Measurements from ENCODE around the gene TMEM89. TPM values are rescaled to one million over a fixed set of nuclear protein-coding genes. Genes with fewer than 3 reads are reported as not detected.

TMEM89 gene
- total and polyA plus RNA-seq, 5 donors, result not detected

- no peak for ATAC-seq
- no peaks in the 10 kb centered on the region for H3K27me3 ChIP-seq (ENCODE audit: control insufficient read depth, insufficient read depth)
- no peaks in the 10 kb centered on the region for H3K4me1 ChIP-seq (ENCODE audit: control insufficient read depth, insufficient read depth, low read length)
- no peak overlapping the region for H3K27ac ChIP-seq (ENCODE audit: low read length)
- no peak for DNase-seq
- intact Hi-C loops (cut with DNase I), result no loop called here
- H3K4me3 ChIP-seq (ENCODE audit: low read length), result no peak overlapping the region
- 88% methylated on average over 9 of the region's 9 CpGs for WGBS
- no peaks in the 10 kb centered on the region for H3K9me3 ChIP-seq (ENCODE audit: control insufficient read depth, low read length)
Observed at GRCh38 chr3:48584836-48585235, 36.7 kb downstream of the TMEM89 start.

- WGBS, result 91% methylated on average over 14 of the region's 14 CpGs
- DNase-seq (no peak), ATAC-seq (no peak)
- H3K27me3 ChIP-seq (ENCODE audit: control insufficient read depth, insufficient read depth), result no peaks in the 10 kb centered on the region
- H3K4me3 ChIP-seq (ENCODE audit: low read length), result no peak overlapping the region
- H3K9me3 ChIP-seq (ENCODE audit: control insufficient read depth, low read length), result no peaks in the 10 kb centered on the region
- no peak overlapping the region for H3K27ac ChIP-seq (ENCODE audit: low read length)
- no peaks in the 10 kb centered on the region for H3K4me1 ChIP-seq (ENCODE audit: control insufficient read depth, insufficient read depth, low read length)
- intact Hi-C loops (cut with DNase I), result no loop called here
Observed at GRCh38 chr3:48581621-48582481, 39.7 kb downstream of the TMEM89 start.

GRCh38 chr3:48576647-48577046 is 44.9 kb downstream of the TMEM89 start:
- Histone ChIP-seq H3K27me3 (ENCODE audit: control insufficient read depth, insufficient read depth) (no peaks in the 10 kb centered on the region), H3K4me1 (ENCODE audit: control insufficient read depth, insufficient read depth, low read length) (no peaks in the 10 kb centered on the region), H3K27ac (ENCODE audit: low read length) (no peak overlapping the region), H3K4me3 (ENCODE audit: low read length) (no peak overlapping the region), H3K9me3 (ENCODE audit: control insufficient read depth, low read length) (no peaks in the 10 kb centered on the region)
- intact Hi-C loops (cut with DNase I), result no loop called here
- ATAC-seq (no peak), DNase-seq (no peak)
- WGBS, result 86% methylated on average over 4 of the region's 4 CpGs

GRCh38 chr3:48575366-48575765 is 46.2 kb downstream of the TMEM89 start:
- Histone ChIP-seq H3K9me3 (ENCODE audit: control insufficient read depth, low read length) (no peaks in the 10 kb centered on the region), H3K4me1 (ENCODE audit: control insufficient read depth, insufficient read depth, low read length) (no peaks in the 10 kb centered on the region), H3K4me3 (ENCODE audit: low read length) (no peak overlapping the region), H3K27me3 (ENCODE audit: control insufficient read depth, insufficient read depth) (no peaks in the 10 kb centered on the region), H3K27ac (ENCODE audit: low read length) (no peak overlapping the region)
- intact Hi-C loops (cut with DNase I), result no loop called here
- no peak for ATAC-seq
- 85% methylated on average over 17 of the region's 17 CpGs for WGBS
- no peak for DNase-seq

GRCh38 chr3:48573973-48574585 is 47.5 kb downstream of the TMEM89 start:
- Histone ChIP-seq H3K4me3 (ENCODE audit: low read length) (no peak overlapping the region), H3K9me3 (ENCODE audit: control insufficient read depth, low read length) (no peaks in the 10 kb centered on the region), H3K27me3 (ENCODE audit: control insufficient read depth, insufficient read depth) (no peaks in the 10 kb centered on the region), H3K4me1 (ENCODE audit: control insufficient read depth, insufficient read depth, low read length) (no peaks in the 10 kb centered on the region), H3K27ac (ENCODE audit: low read length) (no peak overlapping the region)
- intact Hi-C loops (cut with DNase I), result no loop called here
- no peak for ATAC-seq
- 92% methylated on average over 10 of the region's 10 CpGs for WGBS
- no peak for DNase-seq

GRCh38 chr3:48572517-48572916 is 49.1 kb downstream of the TMEM89 start:
- Histone ChIP-seq H3K4me1 (ENCODE audit: control insufficient read depth, insufficient read depth, low read length) (no peaks in the 10 kb centered on the region), H3K9me3 (ENCODE audit: control insufficient read depth, low read length) (no peaks in the 10 kb centered on the region), H3K27ac (ENCODE audit: low read length) (no peak overlapping the region), H3K4me3 (ENCODE audit: low read length) (no peak overlapping the region), H3K27me3 (ENCODE audit: control insufficient read depth, insufficient read depth) (no peaks in the 10 kb centered on the region)
- ATAC-seq, result no peak
- no peak for DNase-seq
- intact Hi-C loops (cut with DNase I), result no loop called here
- WGBS, result 87% methylated on average over 7 of the region's 7 CpGs

GRCh38 chr3:48571938-48572337 is 49.6 kb downstream of the TMEM89 start:
- WGBS, result 84% methylated on average over 12 of the region's 12 CpGs
- no peak overlapping the region for H3K4me3 ChIP-seq (ENCODE audit: low read length)
- no peaks in the 10 kb centered on the region for H3K9me3 ChIP-seq (ENCODE audit: control insufficient read depth, low read length)
- no peaks in the 10 kb centered on the region for H3K4me1 ChIP-seq (ENCODE audit: control insufficient read depth, insufficient read depth, low read length)
- DNase-seq, result no peak
- ATAC-seq, result no peak
- H3K27me3 ChIP-seq (ENCODE audit: control insufficient read depth, insufficient read depth), result no peaks in the 10 kb centered on the region
- intact Hi-C loops (cut with DNase I), result no loop called here
- H3K27ac ChIP-seq (ENCODE audit: low read length), result no peak overlapping the region

Small RNA genes lying within 50 kb of the gene (microRNA-seq; reads per million reads assigned to microRNA genes)
- gene MIR4793 (0 reads per million in 2 donors), gene MIR711 (0 reads per million in 2 donors)

Other genes with a start within 250 kb of the TMEM89 start
- not detected for gene FBXW12, start 249.6 kb downstream of the TMEM89 start, total RNA-seq
- not detected for gene FBXW12, start 249.6 kb downstream of the TMEM89 start, polyA plus RNA-seq
- gene PLXNB1, start 191.7 kb downstream of the TMEM89 start, total RNA-seq, result 10 to 100 TPM; 49.4 to 84.5 (median 55.0) TPM
- gene PLXNB1, start 191.7 kb downstream of the TMEM89 start, polyA plus RNA-seq, result 52.7 TPM
- 10 to 100 TPM in 3 of 4 donors, 1 to 10 TPM in 1; 8.7 to 11.5 (median 11.1) TPM for gene CCDC51, start 181.7 kb downstream of the TMEM89 start, total RNA-seq
- gene CCDC51, start 181.7 kb downstream of the TMEM89 start, polyA plus RNA-seq, result 11.2 TPM
- gene TMA7, start 181.5 kb downstream of the TMEM89 start, total RNA-seq, result 100 to 1,000 TPM; 187 to 270 (median 216) TPM
- gene TMA7, start 181.5 kb downstream of the TMEM89 start, polyA plus RNA-seq, result 526 TPM
- gene ATRIP, start 175.0 kb downstream of the TMEM89 start, total RNA-seq, result 1 to 10 TPM; 4.0 to 5.2 (median 4.3) TPM
- 3.5 TPM for gene ATRIP, start 175.0 kb downstream of the TMEM89 start, polyA plus RNA-seq
- gene SHISA5, start 117.6 kb downstream of the TMEM89 start, total RNA-seq, result 10 to 100 TPM; 72.9 to 93.1 (median 76.2) TPM
- gene SHISA5, start 117.6 kb downstream of the TMEM89 start, polyA plus RNA-seq, result 57.0 TPM
- gene PFKFB4, start 65.0 kb downstream of the TMEM89 start, total RNA-seq, result 1 to 10 TPM; 1.9 to 2.7 (median 2.1) TPM
- 0.75 TPM for gene PFKFB4, start 65.0 kb downstream of the TMEM89 start, polyA plus RNA-seq
- not detected for gene UCN2, start 58.0 kb downstream of the TMEM89 start, total RNA-seq
- gene UCN2, start 58.0 kb downstream of the TMEM89 start, polyA plus RNA-seq, result 0.16 TPM
- gene COL7A1, start 26.4 kb downstream of the TMEM89 start, total RNA-seq, result 10 to 100 TPM in 2 of 4 donors, 1 to 10 TPM in 2; 4.8 to 20.4 (median 10.6) TPM
- gene COL7A1, start 26.4 kb downstream of the TMEM89 start, polyA plus RNA-seq, result 8.7 TPM
- 100 to 1,000 TPM; 622 to 677 (median 648) TPM for gene UQCRC1, start 12.1 kb downstream of the TMEM89 start, total RNA-seq
- gene UQCRC1, start 12.1 kb downstream of the TMEM89 start, polyA plus RNA-seq, result 865 TPM
- gene SLC26A6, start 13.7 kb upstream of the TMEM89 start, total RNA-seq, result 10 to 100 TPM in 3 of 4 donors, 1 to 10 TPM in 1; 8.6 to 15.4 (median 14.5) TPM
- 12.0 TPM for gene SLC26A6, start 13.7 kb upstream of the TMEM89 start, polyA plus RNA-seq
- under 1 TPM; 0.20 to 0.33 (median 0.27) TPM for gene CELSR3, start 41.1 kb upstream of the TMEM89 start, total RNA-seq
- gene CELSR3, start 41.1 kb upstream of the TMEM89 start, polyA plus RNA-seq, result 0.27 TPM
- 10 to 100 TPM; 31.1 to 49.8 (median 42.1) TPM for gene NCKIPSD, start 64.1 kb upstream of the TMEM89 start, total RNA-seq
- 32.5 TPM for gene NCKIPSD, start 64.1 kb upstream of the TMEM89 start, polyA plus RNA-seq
- gene IP6K2, start 95.5 kb upstream of the TMEM89 start, total RNA-seq, result 10 to 100 TPM; 21.2 to 43.2 (median 33.8) TPM
- gene IP6K2, start 95.5 kb upstream of the TMEM89 start, polyA plus RNA-seq, result 57.8 TPM
- 10 to 100 TPM; 42.9 to 50.5 (median 46.3) TPM for gene PRKAR2A, start 226.1 kb upstream of the TMEM89 start, total RNA-seq
- gene PRKAR2A, start 226.1 kb upstream of the TMEM89 start, polyA plus RNA-seq, result 12.1 TPM